ENCODE measurements around the gene PLEKHM3. TPM values are rescaled to one million over a fixed set of nuclear protein-coding genes. Genes with fewer than 3 reads are reported as not detected.

The PLEKHM3 gene
- total RNA-seq, 1 donor from 2014 or later, result 12.1 TPM

DNA sequence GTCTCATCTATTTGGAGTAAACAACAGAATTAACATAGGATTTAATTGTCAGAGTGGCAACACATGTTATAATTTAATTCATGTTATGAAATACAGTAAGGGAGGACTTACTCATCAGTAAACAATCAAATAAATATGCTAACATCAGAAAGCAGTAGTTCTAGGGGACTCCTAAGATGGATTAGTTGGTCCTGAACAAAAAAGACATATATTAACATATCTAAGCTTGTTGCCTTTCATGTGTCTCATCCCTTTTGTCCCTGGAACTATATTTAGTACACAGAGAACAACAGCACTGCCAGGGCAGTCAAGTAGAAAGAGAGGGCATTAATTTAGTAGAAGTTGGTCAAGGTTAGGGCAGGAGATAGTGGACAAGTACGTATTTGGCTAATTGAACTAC is 137.8 kb downstream of the PLEKHM3 start:
- no peak overlapping the region for H3K27ac Mint-ChIP-seq
- no peak for DNase-seq (ENCODE audit: extremely low spot score, unreplicated experiment)
- TF ChIP-seq, protein P1, sequence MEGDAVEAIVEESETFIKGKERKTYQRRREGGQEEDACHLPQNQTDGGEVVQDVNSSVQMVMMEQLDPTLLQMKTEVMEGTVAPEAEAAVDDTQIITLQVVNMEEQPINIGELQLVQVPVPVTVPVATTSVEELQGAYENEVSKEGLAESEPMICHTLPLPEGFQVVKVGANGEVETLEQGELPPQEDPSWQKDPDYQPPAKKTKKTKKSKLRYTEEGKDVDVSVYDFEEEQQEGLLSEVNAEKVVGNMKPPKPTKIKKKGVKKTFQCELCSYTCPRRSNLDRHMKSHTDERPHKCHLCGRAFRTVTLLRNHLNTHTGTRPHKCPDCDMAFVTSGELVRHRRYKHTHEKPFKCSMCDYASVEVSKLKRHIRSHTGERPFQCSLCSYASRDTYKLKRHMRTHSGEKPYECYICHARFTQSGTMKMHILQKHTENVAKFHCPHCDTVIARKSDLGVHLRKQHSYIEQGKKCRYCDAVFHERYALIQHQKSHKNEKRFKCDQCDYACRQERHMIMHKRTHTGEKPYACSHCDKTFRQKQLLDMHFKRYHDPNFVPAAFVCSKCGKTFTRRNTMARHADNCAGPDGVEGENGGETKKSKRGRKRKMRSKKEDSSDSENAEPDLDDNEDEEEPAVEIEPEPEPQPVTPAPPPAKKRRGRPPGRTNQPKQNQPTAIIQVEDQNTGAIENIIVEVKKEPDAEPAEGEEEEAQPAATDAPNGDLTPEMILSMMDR (conservative IDR thresholded peaks at IDR 0.05), result no peak
- no peaks in the 10 kb centered on the region for H3K9me3 Mint-ChIP-seq
- peaks cover 2% of the 10 kb centered on the region for H3K4me1 Mint-ChIP-seq (ENCODE audit: unreplicated experiment)
- H3K4me3 Mint-ChIP-seq, result no peak overlapping the region
- no peaks in the 10 kb centered on the region for H3K36me3 Mint-ChIP-seq
- H3K27me3 Mint-ChIP-seq, result no peaks in the 10 kb centered on the region

DNA sequence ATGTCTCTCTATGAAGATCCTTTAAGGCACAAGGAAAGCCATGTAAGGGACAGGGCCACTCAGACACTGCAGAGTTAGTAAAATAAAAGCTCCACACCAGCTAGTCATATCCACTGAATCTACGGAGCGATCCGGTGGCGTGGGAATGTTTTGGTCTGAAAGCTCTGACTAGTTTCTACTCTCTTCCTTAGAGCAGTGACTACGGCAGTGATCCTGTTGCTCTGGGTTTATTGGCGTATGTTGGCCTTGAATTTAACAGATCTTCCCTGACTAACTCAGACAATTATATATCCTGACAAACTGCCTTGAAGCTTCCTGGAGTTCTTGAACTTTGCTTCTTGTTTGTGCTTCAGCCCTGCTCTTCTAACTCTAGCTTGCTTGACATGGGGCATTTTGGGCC is 140.3 kb downstream of the PLEKHM3 start:
- DNase-seq (ENCODE audit: extremely low spot score, unreplicated experiment), result no peak
- Mint-ChIP-seq H3K4me3 (no peak overlapping the region), H3K27me3 (no peaks in the 10 kb centered on the region), H3K9me3 (no peaks in the 10 kb centered on the region), H3K36me3 (no peaks in the 10 kb centered on the region), H3K27ac (no peak overlapping the region), H3K4me1 (ENCODE audit: unreplicated experiment) (no peaks in the 10 kb centered on the region)
- TF ChIP-seq, protein P1 (conservative IDR thresholded peaks at IDR 0.05), result no peak

DNA sequence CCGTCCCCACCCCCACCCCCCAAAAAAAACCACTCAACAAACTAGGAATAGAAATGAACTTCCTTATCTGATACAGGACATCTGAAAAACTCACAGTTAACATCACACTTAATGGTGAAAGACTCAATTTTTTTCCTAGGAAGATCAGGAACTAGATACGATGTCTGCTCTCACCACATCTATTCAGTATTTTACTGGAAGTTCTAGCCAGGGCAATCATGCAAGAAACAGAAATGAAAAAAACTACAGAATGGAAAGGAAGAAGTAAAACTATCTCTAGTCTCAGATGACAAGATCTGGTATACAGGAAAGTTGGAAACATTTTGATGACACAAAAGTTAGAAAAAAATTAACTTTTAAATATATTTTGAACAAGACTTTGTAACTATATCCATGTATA is 141.2 kb downstream of the PLEKHM3 start:
- Mint-ChIP-seq H3K4me3 (no peak overlapping the region), H3K36me3 (no peaks in the 10 kb centered on the region), H3K27ac (no peak overlapping the region), H3K4me1 (ENCODE audit: unreplicated experiment) (no peaks in the 10 kb centered on the region), H3K9me3 (no peaks in the 10 kb centered on the region), H3K27me3 (no peaks in the 10 kb centered on the region)
- no peak for DNase-seq (ENCODE audit: extremely low spot score, unreplicated experiment)
- TF ChIP-seq, protein P1 (conservative IDR thresholded peaks at IDR 0.05), result no peak

DNA sequence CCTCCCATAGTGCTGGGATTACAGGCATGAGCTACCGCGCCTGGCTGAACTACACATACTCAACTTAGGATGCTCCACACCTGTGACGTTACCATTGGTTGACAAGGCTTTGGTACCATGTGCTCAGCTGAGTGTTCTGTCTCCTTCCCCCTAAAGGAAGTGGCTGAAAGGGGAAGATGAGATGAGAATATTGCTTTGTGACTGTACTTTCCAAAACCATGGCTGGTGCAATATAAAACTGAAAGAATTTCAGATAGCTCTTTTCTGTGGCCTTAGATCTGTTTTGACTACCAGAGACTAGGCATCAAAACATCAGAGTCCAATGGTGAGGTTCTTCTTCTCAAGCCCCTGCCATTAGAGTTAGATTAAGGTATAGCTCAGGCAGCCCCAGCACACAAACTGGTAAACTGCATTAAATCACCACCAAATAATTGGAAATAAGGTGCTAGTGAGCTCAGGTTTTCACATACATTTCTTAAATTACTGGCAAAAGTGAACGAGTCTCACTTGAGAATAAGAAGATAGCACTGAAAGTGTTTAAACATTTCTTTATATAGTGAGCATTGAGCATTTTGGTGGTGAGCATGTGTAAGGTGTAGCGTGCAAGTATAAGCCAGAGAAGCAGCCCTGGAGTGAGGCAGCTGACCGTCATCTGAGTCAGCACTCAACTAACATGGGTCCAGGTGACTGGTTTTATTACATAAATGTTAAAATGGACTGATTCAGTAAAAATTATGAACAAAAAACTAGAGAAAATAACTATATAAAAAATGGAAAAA is 142.1 kb downstream of the PLEKHM3 start:
- no peak for DNase-seq (ENCODE audit: extremely low spot score, unreplicated experiment)
- no peak overlapping the region for H3K27ac Mint-ChIP-seq

DNA sequence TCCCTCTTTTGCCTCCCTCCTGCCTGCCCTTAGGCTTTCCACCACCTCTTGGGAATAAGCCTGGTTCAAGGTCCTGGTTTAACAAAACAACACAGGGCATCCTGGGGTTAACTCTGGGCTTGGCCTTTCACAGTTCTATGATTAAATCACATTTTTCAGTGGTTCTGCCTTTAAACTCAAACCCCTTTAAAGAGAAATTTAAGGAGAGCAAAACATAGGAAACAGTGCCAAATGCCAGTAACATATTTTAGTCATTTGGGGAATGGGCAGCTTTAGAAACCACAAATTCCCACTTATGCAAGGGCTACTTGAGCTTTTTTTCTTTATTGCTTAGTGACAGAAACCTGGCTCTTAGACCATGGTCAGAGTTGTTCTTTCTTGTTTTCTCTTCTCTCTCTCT is 143.4 kb downstream of the PLEKHM3 start:
- TF ChIP-seq, protein P1 (conservative IDR thresholded peaks at IDR 0.05), result no peak
- no peak overlapping the region for H3K4me3 Mint-ChIP-seq
- H3K4me1 Mint-ChIP-seq (ENCODE audit: unreplicated experiment), result no peaks in the 10 kb centered on the region
- H3K27me3 Mint-ChIP-seq, result no peaks in the 10 kb centered on the region
- no peak for DNase-seq (ENCODE audit: extremely low spot score, unreplicated experiment)
- no peak overlapping the region for H3K27ac Mint-ChIP-seq
- H3K9me3 Mint-ChIP-seq, result no peaks in the 10 kb centered on the region
- no peaks in the 10 kb centered on the region for H3K36me3 Mint-ChIP-seq

More for the DNA sequence above, 142.1 kb downstream of the PLEKHM3 start:
- H3K4me1 Mint-ChIP-seq (ENCODE audit: unreplicated experiment), result no peaks in the 10 kb centered on the region
- no peak overlapping the region for H3K4me3 Mint-ChIP-seq
- H3K27me3 Mint-ChIP-seq, result no peaks in the 10 kb centered on the region
- no peaks in the 10 kb centered on the region for H3K9me3 Mint-ChIP-seq
- TF ChIP-seq, protein P1 (conservative IDR thresholded peaks at IDR 0.05), result no peak
- H3K36me3 Mint-ChIP-seq, result no peaks in the 10 kb centered on the region

Data from type B pancreatic cell (in vitro differentiated cells).